ENCODE results near the gene TMIE.

DNA sequence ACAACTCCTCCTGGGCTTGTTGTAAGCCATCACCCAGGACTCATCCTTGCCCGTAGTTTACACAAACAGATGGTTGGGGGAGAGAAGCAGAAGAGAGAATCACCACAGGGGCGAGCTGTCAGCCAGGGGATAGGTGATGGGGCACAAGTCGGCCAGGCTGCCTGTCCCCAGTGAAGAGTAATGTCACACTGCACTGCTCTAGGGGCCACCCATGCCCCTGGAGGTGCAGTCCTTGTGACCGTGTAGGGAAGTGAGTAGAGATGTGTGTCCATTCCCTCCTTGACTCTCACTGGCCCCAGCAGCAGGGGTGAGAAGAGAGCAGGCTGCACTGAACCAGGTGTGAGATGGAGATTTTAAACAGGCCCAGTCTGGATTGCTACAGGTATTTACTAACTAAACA lies 33.6 kb downstream of the TMIE start:
- TF ChIP-seq POLR2A (IDR thresholded peaks at IDR 0.05) = no peak
- TF ChIP-seq, protein P1, sequence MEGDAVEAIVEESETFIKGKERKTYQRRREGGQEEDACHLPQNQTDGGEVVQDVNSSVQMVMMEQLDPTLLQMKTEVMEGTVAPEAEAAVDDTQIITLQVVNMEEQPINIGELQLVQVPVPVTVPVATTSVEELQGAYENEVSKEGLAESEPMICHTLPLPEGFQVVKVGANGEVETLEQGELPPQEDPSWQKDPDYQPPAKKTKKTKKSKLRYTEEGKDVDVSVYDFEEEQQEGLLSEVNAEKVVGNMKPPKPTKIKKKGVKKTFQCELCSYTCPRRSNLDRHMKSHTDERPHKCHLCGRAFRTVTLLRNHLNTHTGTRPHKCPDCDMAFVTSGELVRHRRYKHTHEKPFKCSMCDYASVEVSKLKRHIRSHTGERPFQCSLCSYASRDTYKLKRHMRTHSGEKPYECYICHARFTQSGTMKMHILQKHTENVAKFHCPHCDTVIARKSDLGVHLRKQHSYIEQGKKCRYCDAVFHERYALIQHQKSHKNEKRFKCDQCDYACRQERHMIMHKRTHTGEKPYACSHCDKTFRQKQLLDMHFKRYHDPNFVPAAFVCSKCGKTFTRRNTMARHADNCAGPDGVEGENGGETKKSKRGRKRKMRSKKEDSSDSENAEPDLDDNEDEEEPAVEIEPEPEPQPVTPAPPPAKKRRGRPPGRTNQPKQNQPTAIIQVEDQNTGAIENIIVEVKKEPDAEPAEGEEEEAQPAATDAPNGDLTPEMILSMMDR (IDR thresholded peaks at IDR 0.05) = no peak
